ENCODE data around the gene DEGS1.
"Not testable (repeated sequence)": the region's sequence is repeated elsewhere in the genome, so short reads cannot be mapped to it uniquely, and the experiment has no call there.

Gene DEGS1

DNA sequence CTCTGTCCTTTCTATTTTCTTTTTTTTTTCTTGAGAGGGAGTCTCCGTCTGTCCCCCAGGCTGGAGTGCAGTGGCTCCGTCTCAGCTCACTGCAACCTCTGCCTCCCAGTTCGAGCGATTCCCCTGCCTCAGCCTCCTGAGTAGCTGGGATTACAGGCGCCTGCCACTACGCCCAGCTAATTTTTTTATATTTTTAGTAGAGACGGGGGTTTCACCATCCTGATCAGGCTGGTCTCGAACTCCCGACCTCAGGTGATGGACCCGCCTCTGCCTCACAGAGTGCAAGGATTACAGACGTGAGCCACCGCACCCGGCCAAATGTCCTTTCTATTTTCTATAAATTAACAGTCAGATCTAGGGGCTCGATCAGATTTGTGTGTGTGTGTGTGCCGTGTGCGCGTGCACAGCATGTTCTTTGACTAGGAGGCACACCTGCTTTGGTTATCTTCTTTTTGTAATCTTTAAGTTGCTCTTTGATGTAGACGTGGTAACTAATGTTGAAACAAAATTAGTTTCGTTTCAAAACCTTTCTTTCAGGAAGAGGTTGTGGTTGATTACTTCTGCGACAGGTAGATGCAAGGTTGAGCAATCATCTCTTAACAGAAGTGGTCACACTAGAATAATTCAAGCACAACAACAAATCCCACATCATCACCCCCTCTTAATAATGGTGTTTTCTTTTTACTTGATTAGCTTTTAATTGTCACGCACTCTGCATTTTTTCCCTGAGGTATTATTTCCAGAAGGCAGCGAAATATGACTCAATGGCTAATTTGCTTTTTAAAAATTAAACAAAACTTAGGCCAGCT is 779 bp upstream of the DEGS1 start:
- peak; percentile 53 for DNase-seq

DNA sequence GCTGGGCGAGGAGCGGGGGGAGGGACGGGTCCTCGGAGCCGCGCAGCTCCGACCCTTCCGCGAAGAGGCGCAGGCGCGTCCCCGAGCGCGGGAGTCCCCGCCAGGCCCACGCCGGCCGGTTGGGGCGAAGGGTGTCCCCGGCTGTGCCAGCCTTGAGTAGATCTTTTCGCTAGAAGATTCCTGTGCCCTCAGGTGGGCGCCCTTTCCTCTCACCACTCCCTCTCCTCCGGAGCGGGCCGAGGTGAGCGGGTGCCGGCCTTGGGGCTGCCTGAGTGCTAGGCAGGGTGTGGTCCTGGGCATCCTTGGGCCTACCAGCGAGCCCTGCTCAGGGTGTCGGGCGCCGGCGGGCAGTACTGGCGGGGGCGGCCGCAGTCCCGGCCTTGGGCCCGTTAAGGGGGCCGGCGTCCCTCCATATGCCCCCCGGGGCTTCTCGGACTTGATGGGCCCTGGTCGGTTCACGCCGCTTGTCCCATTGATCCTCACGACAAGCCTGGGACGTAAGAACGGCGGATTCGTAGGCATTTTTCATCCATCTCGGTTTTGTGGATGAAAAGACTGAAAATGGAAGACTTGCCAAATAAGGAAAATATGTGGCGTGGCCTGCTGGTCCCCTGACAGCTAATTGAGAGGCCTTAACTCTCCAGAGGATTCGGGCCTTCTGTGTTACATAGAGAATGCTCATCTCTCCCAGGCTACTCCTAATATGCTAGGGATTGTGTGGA is 712 bp downstream of the DEGS1 start:
- DNase-seq, result peak; percentile 77

DNA sequence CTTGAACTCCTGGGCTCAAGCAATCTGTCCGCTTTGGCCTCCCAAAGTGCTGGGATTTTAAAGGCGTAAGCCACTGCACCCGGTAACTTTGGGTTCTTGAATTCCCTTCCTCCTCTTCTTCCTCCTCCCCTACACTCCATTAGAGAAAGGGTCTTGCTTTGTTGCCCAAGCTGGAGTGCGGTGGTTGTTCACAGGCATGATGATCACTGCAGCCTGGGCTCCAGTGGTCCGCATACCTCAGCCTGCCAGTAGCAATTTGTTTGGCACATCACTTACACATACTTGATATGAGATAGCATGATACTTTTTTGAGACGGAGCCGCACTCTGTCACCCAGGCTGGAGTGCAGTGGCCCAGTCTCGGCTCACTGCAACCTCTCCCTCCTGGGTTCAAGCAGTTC is 2.2 kb downstream of the DEGS1 start:
- DNase-seq, result no peak

DNA sequence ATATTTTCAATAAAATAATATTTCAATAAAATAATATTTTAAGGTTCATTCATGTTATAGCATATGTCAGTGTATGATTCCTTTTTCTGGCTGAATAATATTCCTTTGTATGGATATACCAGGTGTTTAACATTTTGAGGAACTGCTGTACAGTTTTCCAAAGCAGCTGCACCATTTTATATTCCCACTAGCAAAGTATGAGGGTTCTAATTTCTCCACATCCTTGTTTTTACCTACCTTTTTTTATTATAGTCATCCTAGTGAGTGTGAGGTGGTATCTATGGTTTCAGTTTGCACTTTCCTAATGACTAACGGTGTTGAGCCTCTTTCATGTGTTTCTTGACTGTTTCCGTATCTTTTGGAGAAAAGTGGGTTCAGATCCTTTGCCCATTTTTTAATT is 5.2 kb downstream of the DEGS1 start:
- DNase-seq, result no peak

DNA sequence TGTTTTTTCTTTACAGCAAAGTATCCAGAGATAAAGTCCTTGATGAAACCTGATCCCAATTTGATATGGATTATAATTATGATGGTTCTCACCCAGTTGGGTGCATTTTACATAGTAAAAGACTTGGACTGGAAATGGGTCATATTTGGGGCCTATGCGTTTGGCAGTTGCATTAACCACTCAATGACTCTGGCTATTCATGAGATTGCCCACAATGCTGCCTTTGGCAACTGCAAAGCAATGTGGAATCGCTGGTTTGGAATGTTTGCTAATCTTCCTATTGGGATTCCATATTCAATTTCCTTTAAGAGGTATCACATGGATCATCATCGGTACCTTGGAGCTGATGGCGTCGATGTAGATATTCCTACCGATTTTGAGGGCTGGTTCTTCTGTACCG is 6.5 kb downstream of the DEGS1 start:
- DNase-seq, result no peak

DNA sequence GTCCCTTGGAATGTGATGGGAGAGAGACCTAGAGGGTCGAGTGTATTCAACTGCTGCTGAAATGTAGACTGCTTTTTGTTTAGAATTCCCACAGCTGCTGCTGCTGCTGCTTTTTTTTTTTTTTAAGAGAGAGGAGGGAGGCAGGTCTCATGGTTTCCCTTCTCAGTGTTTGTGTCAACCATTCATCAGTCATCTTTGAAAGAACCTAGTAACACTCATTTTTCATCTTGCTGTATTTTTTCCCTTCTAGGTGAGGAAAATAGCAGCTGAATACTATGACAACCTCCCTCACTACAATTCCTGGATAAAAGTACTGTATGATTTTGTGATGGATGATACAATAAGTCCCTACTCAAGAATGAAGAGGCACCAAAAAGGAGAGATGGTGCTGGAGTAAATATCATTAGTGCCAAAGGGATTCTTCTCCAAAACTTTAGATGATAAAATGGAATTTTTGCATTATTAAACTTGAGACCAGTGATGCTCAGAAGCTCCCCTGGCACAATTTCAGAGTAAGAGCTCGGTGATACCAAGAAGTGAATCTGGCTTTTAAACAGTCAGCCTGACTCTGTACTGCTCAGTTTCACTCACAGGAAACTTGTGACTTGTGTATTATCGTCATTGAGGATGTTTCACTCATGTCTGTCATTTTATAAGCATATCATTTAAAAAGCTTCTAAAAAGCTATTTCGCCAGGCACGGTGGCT is 9.2 kb downstream of the DEGS1 start:
- DNase-seq, result no peak

DNA sequence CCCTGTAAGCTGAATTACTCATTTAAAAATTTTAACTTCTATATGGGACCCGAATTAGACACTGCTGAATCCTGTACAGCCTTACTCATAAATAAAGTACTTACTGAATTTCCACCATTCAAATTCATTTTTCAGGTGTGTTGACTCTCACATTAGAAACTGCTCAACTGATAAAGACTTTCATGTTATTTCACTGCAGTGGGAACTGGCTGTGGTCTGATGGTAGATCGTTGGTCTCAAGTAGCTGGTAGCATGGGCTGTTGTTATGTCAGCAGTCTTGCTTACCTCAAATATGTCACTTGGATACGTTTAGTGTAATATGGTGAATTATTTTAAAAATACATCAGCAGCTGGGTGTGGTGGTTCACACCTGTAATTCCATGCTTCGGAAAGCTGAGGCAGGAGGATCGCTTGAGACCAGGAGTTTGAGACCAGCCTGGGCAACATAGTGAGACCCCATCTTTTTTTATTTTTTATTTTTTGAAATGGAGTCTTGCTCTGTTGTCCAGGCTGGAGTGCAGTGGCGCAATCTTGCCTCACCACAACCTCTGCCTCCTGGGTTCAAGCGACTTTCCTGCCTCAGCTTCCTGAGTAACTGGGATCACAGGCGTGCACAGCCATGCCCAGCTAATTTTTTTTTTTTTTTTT is 10.4 kb downstream of the DEGS1 start:
- DNase-seq, result no peak

DNA sequence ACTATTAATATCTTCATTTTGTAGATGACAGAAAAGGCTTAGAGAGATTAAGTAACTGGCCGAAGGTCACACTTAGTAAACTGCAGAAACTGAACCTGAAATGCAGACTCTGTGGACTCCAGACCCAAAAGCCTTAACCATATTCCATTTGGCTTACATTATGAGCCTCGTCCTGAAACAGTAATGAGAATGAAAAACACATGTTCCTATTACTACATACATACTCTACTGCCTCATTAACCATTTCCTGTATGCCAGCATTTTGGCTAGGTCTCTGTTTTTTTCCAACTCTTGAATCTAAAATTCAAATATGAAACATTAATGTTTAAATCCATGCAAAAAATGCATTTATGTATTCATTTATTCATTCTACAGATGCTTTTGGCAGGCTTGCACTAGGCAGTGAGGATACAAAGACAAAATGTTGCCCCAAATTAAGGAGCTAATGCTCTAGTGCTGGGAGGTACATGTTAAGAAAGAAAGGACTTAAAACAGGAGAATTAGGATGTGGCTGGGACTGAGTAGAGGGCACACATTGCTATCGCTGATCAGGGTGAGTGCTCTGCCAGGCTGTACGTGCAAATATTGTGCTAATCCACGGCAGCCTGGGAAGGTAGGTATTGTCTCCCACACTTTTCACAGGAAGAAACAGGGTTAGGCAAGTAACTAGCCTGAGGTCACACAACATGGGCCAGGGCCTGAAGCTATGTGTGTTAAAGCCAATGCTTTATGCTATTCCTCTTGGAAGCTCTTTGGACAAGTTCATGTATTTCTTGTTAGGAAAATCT is 14.0 kb downstream of the DEGS1 start:
- no peak for DNase-seq

DNA sequence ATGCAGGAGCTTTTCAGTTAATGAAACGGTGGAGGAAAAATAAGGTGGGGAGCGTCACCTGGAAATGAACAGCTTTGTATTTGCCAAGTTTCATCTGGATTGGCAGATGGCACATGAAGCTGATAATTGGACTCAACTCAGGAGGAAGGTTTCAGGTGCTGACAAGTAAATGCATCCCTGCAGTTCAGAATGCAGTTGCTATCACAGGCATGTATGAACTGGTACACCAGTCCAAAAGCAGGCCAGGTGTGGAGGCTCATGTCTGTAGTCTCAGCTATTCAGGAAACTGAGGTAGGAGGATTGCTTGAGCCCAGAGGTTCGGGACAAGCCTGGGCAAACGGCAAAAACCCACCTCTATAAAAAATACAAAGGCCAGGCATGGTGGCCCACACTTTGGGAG is 15.5 kb downstream of the DEGS1 start:
- DNase-seq, result no peak

DNA sequence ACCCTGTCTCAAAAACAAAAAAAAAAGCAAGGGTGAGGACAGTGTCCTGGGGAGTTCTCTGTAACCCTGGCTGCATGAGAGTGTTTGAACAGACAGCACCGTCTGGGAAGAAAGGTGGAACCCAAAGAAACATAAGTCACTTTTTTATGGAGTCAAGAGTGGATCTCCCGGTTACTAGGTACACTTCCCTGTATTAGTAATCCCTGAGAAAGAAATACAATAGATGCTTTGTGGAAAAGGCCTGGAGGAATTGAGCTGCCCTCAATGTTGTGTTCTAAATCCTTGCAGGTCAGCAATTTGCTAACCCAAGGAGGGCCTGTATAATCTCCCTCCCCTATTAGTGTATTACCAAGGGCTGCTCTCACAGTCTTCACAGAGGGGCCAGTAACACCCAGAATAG is 16.6 kb downstream of the DEGS1 start:
- DNase-seq, result no peak

DNA sequence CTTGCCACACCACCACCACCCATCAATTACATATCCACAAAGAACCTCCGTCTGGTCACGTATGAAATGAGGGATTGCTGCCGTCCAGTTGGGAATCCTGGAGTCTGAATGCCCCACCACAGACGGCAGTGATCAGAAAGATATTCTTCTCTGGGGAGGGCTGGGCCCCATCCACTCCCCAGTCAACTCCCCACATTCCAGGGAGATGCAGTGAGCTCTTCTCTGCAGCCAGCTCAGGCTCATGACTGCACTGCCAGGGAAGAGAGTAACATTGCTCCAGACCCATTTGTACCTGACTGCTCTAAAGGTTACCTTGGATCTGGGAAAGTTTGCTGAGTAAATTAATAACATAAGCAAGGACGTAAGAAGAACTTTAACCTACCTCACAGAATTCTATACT is 18.3 kb downstream of the DEGS1 start:
- DNase-seq, result no peak

DNA sequence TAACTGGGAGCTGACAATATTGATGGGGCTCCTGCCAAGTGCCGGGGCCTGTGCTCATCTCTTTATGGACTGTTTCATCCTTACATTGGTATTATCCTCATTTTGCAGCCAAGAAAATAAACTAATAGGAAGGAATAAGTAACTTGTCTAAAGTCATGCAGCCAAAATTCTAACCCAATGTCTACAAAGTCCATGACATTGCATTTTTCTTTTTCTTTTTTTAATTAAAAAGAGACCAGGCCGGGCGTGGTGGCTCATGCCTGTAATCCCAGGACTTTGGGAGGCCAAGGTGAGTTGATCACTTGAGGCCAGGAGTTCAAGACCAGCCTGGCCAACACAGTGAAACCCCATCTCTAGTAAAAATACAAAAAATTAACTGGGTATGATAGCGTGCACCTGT is 18.8 kb downstream of the DEGS1 start:
- no peak for DNase-seq

DNA sequence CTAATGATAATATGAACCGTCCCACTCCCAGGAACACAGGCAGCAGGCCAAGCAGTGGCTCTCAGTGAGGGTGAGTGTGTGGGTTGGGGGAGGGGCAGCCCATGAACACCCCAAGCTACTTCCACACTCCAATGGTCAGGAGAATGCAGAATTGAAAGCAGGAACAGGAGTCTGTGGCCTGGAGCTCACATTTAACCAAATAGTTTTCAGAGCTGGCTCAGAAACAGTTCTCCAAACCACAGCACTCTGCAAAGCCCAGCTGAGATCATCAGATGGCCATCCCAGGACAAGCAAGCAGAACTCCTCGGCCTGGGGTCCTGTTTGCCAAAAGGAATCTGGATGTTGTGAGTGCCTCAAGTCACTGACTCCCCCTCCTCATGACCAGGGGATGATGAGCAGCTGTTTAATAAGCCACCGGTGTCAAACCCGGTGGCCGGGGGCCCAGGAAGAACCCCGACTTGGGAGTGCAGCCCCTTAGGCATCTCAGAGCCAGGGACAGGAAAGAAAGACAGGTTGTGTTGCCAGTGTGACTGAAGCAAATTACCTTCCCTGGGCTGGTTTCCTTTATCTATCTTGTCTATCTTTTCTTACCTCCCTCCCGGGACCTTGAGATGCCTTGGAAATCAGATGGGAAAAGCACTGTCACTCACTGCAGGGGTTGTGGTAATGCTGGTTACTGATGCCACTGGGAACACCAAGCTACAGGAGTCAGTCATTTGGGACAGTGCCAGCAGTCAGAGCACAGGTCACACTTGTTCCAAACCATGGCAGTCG is 20.4 kb downstream of the DEGS1 start:
- DNase-seq, result no peak

DNA sequence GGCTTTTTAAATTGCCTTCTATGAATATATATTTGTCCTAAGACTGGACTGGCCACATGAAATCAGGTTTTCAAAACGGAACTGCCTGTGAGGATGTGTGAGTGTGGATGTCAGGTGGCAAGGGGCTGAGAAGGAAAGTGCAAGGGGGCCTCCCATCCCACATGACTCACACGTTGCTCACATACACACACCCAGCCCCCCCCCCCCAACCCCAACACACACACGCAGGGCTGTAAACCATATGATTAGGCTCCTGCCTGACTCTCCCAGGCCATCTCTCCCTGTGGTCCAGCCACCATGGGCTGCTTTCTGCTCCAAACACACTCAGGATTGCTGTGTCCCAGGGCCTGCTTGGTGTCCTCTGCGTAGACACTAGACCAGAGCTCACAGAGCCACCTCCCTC is 22.4 kb downstream of the DEGS1 start:
- no peak for DNase-seq

DNA sequence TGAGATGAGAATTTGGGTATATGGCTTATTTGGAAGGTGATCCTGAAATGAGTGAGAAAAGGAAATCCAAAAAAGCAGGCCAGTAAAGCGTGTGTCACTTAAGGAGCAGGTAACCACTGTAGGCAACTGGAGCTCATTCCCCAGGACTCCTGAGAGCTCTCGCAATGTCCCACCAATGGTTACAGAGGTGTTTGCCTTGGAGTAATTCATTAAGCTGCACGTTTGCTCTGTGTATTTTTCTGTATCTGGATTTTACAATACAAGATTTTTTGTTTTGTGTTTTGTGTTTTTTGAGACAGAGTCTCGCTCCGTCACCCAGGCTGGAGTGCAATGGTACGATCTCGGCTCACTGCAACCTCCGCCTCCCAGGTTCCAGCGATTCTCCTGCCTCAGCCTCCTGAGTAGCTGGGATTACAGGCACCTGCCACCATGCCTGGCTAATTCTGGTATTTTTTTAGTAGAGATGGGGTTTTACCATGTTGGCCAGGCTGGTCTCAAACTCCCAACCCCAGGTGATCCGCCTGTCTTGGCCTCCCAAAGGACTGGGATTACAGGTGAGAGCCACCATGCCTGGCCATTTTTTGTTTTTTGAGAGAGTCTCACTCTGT is 23.0 kb downstream of the DEGS1 start:
- DNase-seq, result not testable (repeated sequence)

DNA sequence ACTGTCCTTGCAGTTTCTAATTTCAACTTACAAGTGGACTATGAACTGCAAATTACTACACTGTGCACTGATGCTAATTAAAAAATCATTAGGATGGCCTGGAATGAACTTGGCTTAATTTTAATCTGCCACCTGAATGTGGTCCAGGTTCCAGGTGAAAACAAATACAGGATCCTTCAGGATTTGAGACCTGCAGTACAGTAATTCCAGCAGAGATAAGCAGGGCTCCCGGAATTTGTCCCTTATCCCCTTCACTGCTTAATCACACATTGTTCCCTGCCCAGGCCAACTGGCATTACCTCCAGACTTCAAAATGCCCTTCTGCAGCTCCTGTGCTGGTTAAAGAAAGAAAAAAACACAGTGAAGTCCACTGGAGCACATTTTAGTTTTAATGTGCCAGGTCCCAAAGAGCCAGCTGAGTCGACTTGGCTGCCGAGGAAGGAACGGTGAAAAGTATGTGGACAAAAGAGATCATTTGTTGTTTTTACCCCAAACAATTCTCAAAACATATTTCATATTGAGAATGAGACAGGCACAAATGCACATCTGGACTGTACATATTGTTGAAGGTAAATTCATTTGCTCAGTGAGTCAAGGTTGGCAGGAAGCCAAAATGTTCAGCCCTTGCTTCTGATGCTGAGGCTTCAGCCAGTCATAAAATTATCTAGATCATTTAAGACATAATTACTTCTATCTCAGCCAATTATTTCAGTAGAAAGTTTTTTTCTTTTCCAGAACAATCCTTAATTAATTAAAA is 28.3 kb downstream of the DEGS1 start:
- DNase-seq, result no peak

DNA sequence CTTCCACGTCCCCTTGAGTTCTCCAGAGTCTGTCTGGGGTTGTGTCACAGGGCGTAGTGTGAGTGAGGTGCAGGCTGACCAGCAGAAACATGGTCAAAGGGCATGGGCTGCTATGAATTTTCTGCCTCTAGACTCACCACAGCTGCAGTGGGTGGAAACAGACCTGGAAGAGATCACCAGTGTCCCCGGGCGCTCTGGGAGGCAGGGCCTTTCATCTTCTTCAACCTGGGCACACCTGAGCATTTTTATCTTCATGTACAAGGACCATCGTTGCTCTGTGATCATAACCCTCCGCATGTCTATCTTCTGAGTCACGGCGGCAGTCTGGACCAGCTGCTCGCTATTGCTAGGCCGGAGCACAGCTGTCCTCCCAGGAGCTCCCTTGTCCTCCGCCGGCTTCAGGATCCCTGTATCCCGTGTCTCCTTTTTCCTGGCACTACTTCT is 29.6 kb downstream of the DEGS1 start:
- DNase-seq, result no peak

DNA sequence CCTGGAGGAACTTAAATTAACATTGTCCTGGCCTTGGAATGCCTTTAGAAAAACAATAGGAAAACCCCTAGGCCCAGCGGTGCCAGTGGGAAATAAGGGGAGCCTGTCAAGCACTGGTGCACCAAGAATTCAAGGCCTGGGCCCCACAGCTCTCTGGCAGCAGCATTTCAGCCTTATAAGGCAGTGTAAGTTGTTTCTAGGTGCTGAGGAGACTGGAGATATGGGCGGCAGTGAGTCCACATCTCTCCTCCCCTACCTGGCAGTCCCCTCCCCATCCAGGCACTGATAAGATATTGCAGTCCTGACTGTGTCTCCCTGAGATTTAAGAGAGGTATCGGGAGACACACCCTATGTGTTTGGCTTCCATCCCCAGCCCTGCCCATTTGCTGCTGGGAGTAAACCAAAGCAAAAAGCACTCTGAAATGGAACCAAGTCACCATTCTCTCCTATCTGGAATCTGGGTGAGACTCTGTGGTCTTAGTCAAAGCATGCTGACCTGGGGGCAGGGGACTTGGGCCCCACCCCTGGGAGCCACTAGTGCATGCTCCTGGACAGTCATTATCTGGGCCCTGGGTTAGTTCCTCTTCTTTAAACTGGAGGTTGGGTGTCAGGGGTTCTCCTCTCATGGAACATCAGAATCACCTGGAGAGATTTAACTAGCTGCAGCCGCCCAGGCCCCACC is 30.5 kb downstream of the DEGS1 start:
- DNase-seq, result no peak

DNA sequence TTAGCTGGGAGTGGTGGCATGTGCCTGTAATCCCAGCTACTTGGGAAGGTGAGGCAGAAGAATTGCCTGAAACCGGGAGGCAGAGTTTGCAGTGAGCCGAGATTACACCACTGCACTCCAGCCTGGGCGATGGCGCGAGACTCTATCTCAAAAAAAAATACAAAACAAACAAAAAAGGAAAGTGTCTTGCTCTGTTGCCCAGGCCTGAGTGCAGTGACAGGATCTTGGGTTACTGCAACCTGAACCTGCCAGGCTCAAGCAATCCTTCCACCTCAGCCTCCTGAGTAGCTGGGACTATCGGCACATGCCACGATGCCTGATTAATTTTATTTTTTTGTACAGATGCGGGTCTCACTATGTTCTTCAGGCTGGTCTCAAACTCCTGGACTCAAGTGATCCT is 33.3 kb downstream of the DEGS1 start:
- no peak for DNase-seq
